GM10847 (cell line): ENCODE measurements around the gene TMEM163.

ENCODE experiments used
- POLR2A ChIP-seq: IDR thresholded peaks from 2 replicates; pipeline ENCODE4 v1.6.1; 2011; ENCODE audit not compliant: insufficient read length; ENCODE audit errors: extremely low read depth

Gene TMEM163

DNA sequence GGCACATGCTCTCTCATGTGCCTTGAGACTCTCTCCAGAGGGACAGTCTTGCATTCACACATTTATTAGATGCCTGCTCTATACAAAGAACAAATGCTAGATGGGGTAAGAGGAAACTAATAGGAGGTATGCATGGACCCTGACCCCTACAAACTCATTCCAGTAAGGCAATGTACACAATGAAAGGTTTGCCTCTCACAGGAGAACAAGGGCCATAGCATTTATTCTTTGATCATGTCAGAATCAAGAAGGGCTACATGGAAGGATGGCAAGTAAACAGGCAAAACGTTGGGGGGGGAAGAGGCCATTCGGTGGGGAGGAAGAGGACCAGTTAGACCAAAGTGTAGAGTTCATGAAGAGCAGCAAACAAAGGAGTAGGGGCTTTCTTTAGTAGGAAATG is 130.2 kb downstream of the TMEM163 start:
- TF ChIP-seq POLR2A, result no peak

GRCh38 chr2:134586326-134586965 is 132.4 kb downstream of the TMEM163 start:
- no peak for TF ChIP-seq POLR2A

DNA sequence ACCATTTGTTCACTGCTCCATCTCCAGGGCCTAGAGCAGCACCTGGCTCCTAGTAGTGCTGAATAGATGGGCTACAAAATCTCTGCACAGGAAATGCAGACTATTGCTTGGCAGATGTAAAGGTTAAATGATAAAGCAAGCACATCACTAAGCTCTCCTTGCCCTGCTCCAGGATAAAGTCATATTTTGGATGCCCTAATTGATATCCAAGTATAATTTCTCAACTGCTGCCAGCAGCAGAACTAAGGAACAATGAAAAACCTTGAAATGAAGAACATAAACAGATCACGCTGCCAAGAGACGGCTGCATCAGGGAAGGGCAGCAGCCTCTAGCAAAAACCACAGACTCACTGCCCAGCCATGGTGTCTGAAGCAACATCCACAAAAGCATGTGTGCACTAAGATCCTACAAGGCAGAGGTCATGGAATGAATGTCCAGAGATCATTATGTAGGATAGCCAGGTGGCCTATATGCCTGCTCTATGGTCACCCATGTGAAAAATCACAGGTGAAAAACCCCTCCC is 134.7 kb downstream of the TMEM163 start:
- TF ChIP-seq POLR2A, result no peak

- no peak for TF ChIP-seq POLR2A
These were observed 135.3 kb downstream of the TMEM163 start for GRCh38 chr2:134583462-134583861.

DNA sequence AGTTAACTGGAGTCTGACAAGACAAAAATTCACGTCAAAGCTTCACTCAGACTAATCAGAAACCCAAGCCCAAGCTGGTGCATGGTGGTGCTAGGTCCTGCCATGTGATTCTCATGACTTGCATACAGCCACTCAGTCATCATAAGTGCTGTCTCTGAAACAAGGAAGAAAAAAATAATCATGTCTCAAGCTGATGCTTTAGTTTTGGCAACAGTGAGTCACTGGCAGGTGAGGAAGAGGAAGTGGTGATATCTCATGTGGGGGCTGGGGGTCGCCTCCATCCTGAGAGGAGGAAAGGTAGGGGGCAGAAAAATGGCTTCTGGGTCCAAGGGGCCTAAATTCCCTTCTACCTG is 136.3 kb downstream of the TMEM163 start:
- TF ChIP-seq POLR2A, result no peak

- no peak for TF ChIP-seq POLR2A
These were observed 136.8 kb downstream of the TMEM163 start for GRCh38 chr2:134581877-134582546.

DNA sequence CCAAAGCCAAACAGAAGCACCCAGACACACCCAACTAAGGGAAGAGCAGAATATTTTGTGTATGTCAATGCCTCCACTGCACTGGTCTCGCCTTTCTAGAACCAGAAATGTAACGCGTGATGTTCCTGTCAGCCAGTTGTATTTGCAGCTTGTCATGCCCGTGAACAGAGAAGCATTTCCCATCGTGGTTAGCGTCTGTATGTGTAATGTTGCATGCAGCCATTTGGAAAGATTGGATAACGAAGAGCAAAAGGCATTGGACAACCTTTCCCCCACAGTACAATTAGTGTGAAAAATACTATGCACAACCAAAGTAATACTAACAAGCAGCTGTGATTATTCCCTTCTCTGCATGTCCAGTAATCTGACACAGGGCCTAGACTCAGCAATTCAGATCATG is 140.5 kb downstream of the TMEM163 start:
- TF ChIP-seq POLR2A, result no peak

GRCh38 chr2:134576478-134576877 is 142.3 kb downstream of the TMEM163 start:
- no peak for TF ChIP-seq POLR2A

GRCh38 chr2:134575888-134576287 is 142.9 kb downstream of the TMEM163 start:
- no peak for TF ChIP-seq POLR2A

GRCh38 chr2:134574611-134575330 is 144.0 kb downstream of the TMEM163 start:
- TF ChIP-seq POLR2A, result no peak

GRCh38 chr2:134573724-134574123 is 145.1 kb downstream of the TMEM163 start:
- TF ChIP-seq POLR2A, result no peak

GRCh38 chr2:134573085-134573370 is 145.8 kb downstream of the TMEM163 start:
- no peak for TF ChIP-seq POLR2A

GRCh38 chr2:134572314-134573084 is 146.3 kb downstream of the TMEM163 start:
- TF ChIP-seq POLR2A, result no peak

GRCh38 chr2:134570676-134571075 is 148.1 kb downstream of the TMEM163 start:
- TF ChIP-seq POLR2A, result no peak

- no peak for TF ChIP-seq POLR2A
These were observed 150.4 kb downstream of the TMEM163 start for GRCh38 chr2:134568413-134568812.

DNA sequence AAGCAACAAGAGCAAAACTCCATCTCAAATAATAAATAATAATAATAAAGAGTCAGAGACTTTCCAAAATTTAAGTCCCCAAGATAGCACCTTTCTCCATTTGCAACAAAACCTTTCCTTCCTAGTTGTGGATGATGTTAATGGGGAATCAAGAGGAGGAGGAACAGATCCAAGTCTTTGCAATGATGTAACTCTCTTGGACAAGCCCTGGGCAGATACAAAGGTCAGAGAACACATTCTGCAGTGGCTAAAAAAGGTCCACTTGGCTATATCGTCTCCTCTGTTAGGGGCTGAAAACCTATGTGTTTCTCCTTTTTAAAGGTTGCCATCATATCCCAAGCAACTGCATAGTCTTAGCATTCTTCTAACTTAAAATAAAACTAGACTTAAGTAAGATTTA is 151.1 kb downstream of the TMEM163 start:
- TF ChIP-seq POLR2A, result no peak
